Esophagus squamous epithelium (tissue), 4 donors: ENCODE results near the gene SCMH1.

Experiments
- CTCF ChIP-seq, 6 experiments: fragments of 450-650 bp in 4 of 6; fragments of 200-600 bp in 2 of 6; sonication (generic) in 2 of 6; IDR thresholded peaks; one replicate each; pipeline ENCODE4 v1.5.1; 2016 to 2019; ENCODE audit warnings: antibody characterized with exemption in 6 of 6, mild to moderate bottlenecking in 4 of 6, moderate library complexity in 4 of 6
- POLR2A ChIP-seq, 4 donors: fragments of 450-650 bp; IDR thresholded peaks; one replicate each; pipeline ENCODE4 v1.6.1; 2017; ENCODE audit warnings: antibody characterized with exemption in 4 of 4, mild to moderate bottlenecking in 4 of 4, moderate library complexity in 3 of 4

DNA sequence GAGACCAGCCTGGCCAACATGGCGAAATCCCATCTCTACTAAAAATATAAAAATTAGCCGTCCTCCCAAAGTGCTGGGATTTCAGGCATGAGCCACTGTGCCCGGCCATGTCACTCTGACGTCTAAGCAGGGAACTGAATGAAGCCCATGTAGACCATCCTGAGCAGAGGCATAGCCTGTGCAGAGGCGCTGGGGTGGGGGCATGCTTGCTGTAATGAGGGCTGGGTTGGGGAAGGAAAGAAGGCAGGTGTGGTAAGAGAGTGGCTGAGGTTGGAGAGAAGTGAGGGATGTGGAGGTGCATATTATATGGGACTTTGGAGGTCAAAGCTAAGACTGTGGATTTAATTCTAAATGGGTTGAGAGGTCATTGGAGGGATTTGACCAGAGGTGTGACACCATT, 47.1 kb upstream of the SCMH1 start:
- no peak for TF ChIP-seq CTCF (IDR thresholded peaks at IDR 0.05)
- no peak for TF ChIP-seq POLR2A (IDR thresholded peaks at IDR 0.05)
